ENCODE data around the gene NFAM1.

NFAM1 gene

GRCh38 chr22:42360348-42360747, 71.9 kb downstream of the NFAM1 start:
- no peak for DNase-seq (ENCODE audit: low read depth, low spot score)

GRCh38 chr22:42358643-42359558, 73.3 kb downstream of the NFAM1 start:
- no peak for DNase-seq (ENCODE audit: low read depth, low spot score)

- no peak for DNase-seq (ENCODE audit: low read depth, low spot score)
Observed at GRCh38 chr22:42357634-42358296, 74.4 kb downstream of the NFAM1 start.

- DNase-seq (ENCODE audit: low read depth, low spot score): no peak
Observed at GRCh38 chr22:42357221-42357620, 75.0 kb downstream of the NFAM1 start.

DNA sequence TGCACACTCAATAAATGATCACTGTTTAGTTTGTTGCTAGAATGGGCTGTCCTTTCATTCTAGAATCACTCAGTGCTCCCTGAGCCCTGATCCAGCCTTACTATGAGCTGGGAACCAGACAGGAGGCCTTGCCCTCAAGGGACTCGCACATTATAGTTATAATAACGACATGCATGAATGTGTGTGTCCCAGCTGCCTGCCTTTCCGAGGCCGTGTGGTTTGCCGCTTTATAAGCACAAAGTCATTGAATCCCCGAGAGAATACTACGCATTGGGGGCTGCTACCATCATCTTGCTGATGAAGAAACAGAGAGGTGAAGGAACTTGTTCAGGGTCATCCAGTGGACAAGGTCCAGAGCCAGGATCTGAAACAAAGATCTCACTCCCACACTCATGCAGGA, 75.7 kb downstream of the NFAM1 start:
- DNase-seq (ENCODE audit: low read depth, low spot score): no peak

GRCh38 chr22:42353883-42354727, 78.1 kb downstream of the NFAM1 start:
- no peak for DNase-seq (ENCODE audit: low read depth, low spot score)

DNA sequence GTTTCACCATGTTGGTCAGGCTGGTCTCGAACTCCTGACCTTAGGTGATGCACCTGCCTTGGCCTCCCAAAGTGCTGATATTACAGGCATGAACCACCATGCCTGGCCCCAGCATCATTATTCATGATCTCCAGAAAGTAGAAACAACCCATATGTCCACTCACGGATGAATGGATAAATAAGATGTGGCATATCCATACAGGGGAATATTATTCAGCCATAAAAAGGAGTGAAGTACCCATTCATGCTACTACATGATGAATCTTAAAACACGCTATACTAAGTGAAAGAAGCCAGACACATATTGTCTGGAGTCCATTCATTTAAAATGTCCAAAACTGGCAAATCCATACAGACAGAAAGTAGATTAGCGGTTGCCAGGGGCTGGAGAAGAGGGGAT, 81.8 kb downstream of the NFAM1 start:
- DNase-seq (ENCODE audit: low read depth, low spot score): no peak

DNA sequence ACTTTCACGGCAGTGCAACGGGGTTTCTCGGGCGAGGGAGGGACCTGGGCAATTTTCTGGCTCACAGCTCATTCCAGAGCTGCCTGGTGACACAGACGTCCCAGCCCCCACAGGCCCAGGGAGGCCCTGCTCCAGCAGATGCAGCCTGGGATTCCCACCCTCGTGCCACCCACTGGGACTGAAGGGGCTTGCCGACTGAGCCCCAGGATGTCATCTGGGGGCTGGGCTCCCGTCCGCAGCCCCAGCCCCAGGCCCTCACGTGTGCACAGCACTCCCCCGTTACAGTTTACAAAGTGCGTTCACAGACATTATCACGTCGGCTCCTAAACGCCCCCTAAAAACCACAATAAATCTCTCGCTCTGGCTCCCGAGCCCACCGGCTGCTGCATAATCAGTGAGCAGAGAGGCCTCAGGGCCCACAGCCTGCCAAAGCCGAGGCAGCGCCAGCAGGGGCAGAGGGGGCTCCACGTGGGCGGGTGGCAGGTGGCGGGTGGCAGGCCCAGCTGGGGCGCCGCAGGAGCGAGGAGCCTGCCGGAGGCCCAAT, 84.8 kb downstream of the NFAM1 start:
- DNase-seq (ENCODE audit: low read depth, low spot score): no peak

DNA sequence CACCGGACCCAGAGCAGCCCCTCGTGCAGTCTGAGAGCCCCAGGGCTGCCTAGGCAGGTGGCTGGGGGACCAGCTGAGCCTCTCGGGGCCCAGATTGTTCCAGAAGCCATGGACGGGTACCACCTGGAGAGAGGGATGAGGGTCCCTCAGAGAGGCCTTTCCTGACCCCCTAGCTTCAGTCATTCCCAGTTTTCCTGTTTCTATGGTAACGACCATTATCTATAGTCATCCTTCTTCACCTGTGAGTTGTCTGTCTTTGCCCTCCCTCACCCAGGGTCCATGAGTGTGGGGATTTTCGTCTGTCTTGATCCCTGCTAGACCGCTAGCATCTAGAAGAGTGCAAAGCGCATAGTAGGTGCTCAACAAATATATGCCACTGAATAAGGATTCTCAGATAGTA, 85.5 kb downstream of the NFAM1 start:
- no peak for DNase-seq (ENCODE audit: low read depth, low spot score)

DNA sequence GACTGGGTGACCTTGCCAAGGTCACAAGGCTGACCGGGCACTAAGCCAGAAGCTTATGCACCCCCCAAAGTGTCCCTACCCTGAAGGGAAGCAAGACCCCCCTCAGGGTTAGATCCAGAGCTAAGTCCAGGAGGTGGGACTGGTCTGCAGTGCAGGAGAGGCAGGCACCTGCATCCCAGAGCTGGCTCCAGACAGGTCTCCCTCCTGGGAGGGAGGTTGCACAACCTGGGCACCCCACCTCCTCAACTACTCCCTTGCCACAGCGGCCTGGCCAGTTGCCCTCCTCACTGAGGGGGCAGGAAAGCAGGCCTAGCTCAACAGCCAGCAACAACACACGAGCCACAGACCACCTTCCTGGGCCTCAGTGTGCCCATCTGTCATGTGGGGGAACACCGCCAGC, 86.7 kb downstream of the NFAM1 start:
- DNase-seq (ENCODE audit: low read depth, low spot score): no peak

DNA sequence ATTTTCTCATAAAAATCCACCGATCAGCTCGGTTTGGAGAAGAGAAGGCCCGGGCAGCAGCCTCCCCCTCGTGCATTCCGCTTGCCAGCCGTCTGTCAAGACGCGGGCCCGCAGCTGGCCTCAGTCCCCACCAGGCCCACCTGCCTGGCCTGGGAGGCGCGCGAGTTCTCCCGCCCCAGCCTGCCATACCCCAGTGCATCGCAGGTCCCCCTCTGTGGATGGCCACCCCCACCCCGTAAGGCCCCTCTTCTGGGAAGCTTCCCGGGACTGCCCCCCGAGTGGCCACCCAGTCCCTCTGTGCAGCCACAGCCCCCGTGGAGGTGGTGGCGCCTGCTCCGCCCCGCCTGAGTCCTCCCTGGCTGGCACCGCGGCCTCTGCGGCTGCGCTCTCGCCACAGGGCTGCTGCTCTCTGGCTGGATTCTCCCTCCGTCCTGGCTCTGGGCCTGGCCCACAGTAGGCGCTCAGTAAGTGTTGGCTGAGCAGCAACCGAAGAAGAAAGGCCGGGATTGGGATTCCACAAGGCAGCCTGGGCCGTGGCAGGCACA, 87.8 kb downstream of the NFAM1 start:
- peak; percentile 26 for DNase-seq (ENCODE audit: low read depth, low spot score)

GRCh38 chr22:42343531-42344081, 88.6 kb downstream of the NFAM1 start:
- no peak for DNase-seq (ENCODE audit: low read depth, low spot score)

GRCh38 chr22:42343121-42343454, 89.1 kb downstream of the NFAM1 start:
- no peak for DNase-seq (ENCODE audit: low read depth, low spot score)

GRCh38 chr22:42342426-42343120, 89.6 kb downstream of the NFAM1 start:
- no peak for DNase-seq (ENCODE audit: low read depth, low spot score)

GRCh38 chr22:42341779-42342178, 90.4 kb downstream of the NFAM1 start:
- DNase-seq (ENCODE audit: low read depth, low spot score): no peak

- DNase-seq (ENCODE audit: low read depth, low spot score): no peak
Observed at GRCh38 chr22:42340829-42341383, 91.3 kb downstream of the NFAM1 start.

DNA sequence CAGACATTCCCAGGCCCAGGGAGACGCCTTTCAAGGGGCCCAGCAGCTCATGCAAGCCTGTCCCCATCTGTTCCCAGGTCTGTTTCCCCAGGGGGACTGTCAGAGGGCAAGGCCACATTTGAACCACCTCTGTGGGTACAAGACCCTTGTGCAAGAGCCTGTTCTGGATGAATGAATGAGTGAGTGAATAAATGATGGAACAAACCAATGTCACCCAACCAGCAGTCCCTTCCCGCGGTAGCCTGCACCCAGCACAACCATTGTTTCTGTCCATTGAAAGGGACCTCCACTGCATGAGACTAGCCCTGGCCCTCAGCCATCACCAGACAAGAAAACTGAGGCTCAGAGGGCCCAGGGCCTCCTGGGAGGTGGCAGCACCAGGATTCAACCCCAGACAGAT, 92.1 kb downstream of the NFAM1 start:
- no peak for DNase-seq (ENCODE audit: low read depth, low spot score)

DNA sequence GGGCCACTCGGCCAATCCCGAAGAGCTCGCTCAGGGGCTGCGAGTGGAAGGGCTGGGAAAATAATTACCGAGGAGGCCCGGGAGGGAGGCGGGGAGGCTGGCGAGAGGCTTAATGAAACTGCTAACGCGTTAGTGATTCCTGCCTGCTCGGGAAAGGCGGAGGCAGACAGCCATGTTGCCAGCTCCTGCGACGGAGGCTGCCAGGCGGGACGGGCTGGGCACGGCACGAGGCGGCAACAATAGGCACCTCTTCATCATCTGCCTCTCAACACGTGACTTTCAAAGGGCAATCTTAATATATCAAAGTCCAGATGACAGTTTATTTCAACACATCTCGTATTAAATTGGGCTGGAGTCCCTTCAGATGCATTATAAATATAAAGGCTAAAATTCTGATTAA, 93.7 kb downstream of the NFAM1 start:
- DNase-seq (ENCODE audit: low read depth, low spot score): no peak

GRCh38 chr22:42337356-42337755, 94.8 kb downstream of the NFAM1 start:
- no peak for DNase-seq (ENCODE audit: low read depth, low spot score)

GRCh38 chr22:42336527-42337227, 95.5 kb downstream of the NFAM1 start:
- DNase-seq (ENCODE audit: low read depth, low spot score): no peak
